ENCODE measurements around the gene WRNIP1. TPM values are rescaled to one million over a fixed set of nuclear protein-coding genes. Genes with fewer than 3 reads are reported as not detected.

WRNIP1 gene
- total RNA-seq, 2 experiments from 2014 or later, result 45.4 to 46.7 TPM

- POLR2A ChIA-PET, result interaction anchor here (0.6 to 1.5 kb wide), 2 partner anchors 23 to 152 kb away, joined by 3 to 4 read pairs; partner anchors contain the start of gene SERPINB1
- ATAC-seq (ENCODE audit: low read depth) (no peak), DNase-seq (no peak)
- H3K4me1 Mint-ChIP-seq, result peaks cover 6% of the 10 kb centered on the region
- H3K27ac Mint-ChIP-seq, result no peak overlapping the region
- H3K27me3 Mint-ChIP-seq, result peaks cover 1% of the 10 kb centered on the region
- peaks cover 16% of the 10 kb centered on the region for H3K9me3 Mint-ChIP-seq
- H3K36me3 Mint-ChIP-seq, result peaks cover 19% of the 10 kb centered on the region
- no peak overlapping the region for H3K4me3 Mint-ChIP-seq
These were observed 53.4 kb downstream of the WRNIP1 start for GRCh38 chr6:2818593-2818992.

GRCh38 chr6:2819115-2819514 is 53.9 kb downstream of the WRNIP1 start:
- peaks cover 1% of the 10 kb centered on the region for H3K27me3 Mint-ChIP-seq
- POLR2A ChIA-PET, result no interaction called here
- peaks cover 13% of the 10 kb centered on the region for H3K9me3 Mint-ChIP-seq
- H3K4me3 Mint-ChIP-seq, result no peak overlapping the region
- ATAC-seq (ENCODE audit: low read depth), result no peak
- peaks cover 6% of the 10 kb centered on the region for H3K4me1 Mint-ChIP-seq
- DNase-seq, result no peak
- H3K36me3 Mint-ChIP-seq, result peaks cover 19% of the 10 kb centered on the region
- H3K27ac Mint-ChIP-seq, result no peak overlapping the region

GRCh38 chr6:2819978-2820377 is 54.8 kb downstream of the WRNIP1 start:
- H3K9me3 Mint-ChIP-seq, result peaks cover 13% of the 10 kb centered on the region
- no peak overlapping the region for H3K27ac Mint-ChIP-seq
- no peak overlapping the region for H3K4me3 Mint-ChIP-seq
- POLR2A ChIA-PET, result no interaction called here
- no peak for DNase-seq
- H3K4me1 Mint-ChIP-seq, result peaks cover 6% of the 10 kb centered on the region
- peaks cover 1% of the 10 kb centered on the region for H3K27me3 Mint-ChIP-seq
- peaks cover 19% of the 10 kb centered on the region for H3K36me3 Mint-ChIP-seq
- no peak for ATAC-seq (ENCODE audit: low read depth)

- DNase-seq, result no peak
- Mint-ChIP-seq H3K27me3 (peaks cover 1% of the 10 kb centered on the region), H3K4me1 (peaks cover 6% of the 10 kb centered on the region), H3K9me3 (peaks cover 12% of the 10 kb centered on the region), H3K36me3 (peaks cover 19% of the 10 kb centered on the region), H3K27ac (no peak overlapping the region), H3K4me3 (no peak overlapping the region)
- POLR2A ChIA-PET, result no interaction called here
- ATAC-seq (ENCODE audit: low read depth), result no peak
These were observed 55.2 kb downstream of the WRNIP1 start for GRCh38 chr6:2820415-2820814.

GRCh38 chr6:2821554-2821953 is 56.4 kb downstream of the WRNIP1 start:
- POLR2A ChIA-PET, result no interaction called here
- DNase-seq, result no peak
- peaks cover 6% of the 10 kb centered on the region for H3K4me1 Mint-ChIP-seq
- H3K27me3 Mint-ChIP-seq, result peaks cover 1% of the 10 kb centered on the region
- no peak overlapping the region for H3K27ac Mint-ChIP-seq
- H3K9me3 Mint-ChIP-seq, result peaks cover 3% of the 10 kb centered on the region
- ATAC-seq (ENCODE audit: low read depth), result no peak
- H3K4me3 Mint-ChIP-seq, result no peak overlapping the region
- H3K36me3 Mint-ChIP-seq, result peaks cover 11% of the 10 kb centered on the region

DNA sequence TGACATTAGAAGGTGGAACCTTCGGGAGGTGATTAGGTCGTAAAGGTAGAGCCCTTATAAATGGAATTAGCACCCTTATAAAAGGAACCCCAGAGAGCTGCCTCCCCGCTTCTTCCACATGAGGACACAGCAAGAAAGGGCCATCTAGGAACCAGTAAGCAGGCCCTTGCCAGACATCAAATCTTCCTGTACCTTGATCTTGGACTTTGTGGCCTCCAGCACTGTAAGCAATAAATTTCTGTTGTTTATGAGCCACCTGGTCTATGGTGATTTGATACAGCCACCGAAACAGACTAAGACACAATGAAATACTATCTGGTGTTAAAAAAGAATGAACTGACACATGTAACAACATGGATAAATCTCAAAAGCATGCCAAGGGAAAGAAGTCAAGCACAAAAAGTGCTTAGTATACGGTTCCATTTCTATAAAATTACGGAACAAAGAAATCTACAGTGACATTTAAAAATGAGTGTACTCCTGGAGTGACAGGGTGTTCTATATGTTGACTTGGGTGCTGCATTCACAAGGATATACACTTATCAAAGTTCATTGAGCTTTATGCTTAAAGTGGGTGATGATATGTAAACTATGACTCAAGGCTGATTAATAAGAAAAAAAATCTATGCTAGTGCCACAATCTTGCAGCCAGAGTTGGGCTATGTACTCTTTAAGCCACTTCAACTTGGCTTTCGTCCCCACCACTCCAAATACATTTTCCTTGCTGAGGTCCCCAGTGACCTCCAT is 58.1 kb downstream of the WRNIP1 start:
- DNase-seq (no peak), ATAC-seq (ENCODE audit: low read depth) (no peak)
- Mint-ChIP-seq H3K9me3 (no peaks in the 10 kb centered on the region), H3K27me3 (peaks cover 1% of the 10 kb centered on the region), H3K4me1 (peaks cover 6% of the 10 kb centered on the region), H3K36me3 (peaks cover 4% of the 10 kb centered on the region), H3K27ac (no peak overlapping the region), H3K4me3 (no peak overlapping the region)
- POLR2A ChIA-PET, result no interaction called here

DNA sequence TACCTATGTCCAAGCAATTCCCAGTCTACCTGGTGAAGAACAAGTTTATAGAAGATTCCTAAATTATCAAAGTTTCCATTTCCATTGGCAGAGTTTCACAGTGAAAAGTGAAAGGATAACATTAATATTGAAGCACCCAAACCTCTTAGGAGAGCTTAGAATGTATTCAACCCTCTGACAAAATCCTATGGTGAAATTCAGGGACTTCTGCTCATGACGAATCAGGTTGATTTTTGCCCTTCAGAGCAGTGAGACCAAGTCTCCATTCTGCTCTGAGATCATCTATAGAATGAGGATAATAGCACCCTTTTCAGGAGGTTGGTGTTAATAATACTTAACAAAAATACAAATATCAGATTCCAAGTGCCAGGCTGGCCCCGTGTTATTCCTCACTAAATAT is 60.9 kb downstream of the WRNIP1 start:
- Mint-ChIP-seq H3K27ac (no peak overlapping the region), H3K4me3 (no peak overlapping the region), H3K27me3 (peaks cover 1% of the 10 kb centered on the region), H3K9me3 (no peaks in the 10 kb centered on the region), H3K4me1 (peaks cover 3% of the 10 kb centered on the region), H3K36me3 (peaks cover 11% of the 10 kb centered on the region)
- DNase-seq, result no peak
- POLR2A ChIA-PET, result no interaction called here
- no peak for ATAC-seq (ENCODE audit: low read depth)

DNA sequence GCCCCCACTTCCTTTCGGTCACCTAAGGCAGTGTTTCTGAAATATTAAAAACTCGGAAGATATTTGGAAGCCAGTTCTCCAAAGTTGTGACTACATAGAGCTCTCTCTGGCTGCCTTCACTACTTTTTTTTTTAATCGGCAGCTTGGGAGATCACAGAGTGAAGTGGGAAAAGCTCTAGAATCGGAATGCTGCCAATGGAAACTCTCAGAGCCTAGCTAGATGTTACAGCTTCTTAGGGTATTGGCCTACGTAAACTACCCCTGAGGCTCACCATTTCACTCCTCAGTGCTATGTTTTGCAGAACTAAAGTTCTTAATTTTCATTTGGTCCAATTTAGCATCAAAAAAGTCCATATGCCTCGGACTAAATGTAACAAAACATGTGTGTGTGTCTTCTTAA is 61.9 kb downstream of the WRNIP1 start:
- Mint-ChIP-seq H3K27me3 (no peaks in the 10 kb centered on the region), H3K9me3 (no peaks in the 10 kb centered on the region), H3K36me3 (peaks cover 13% of the 10 kb centered on the region), H3K4me1 (peaks cover 1% of the 10 kb centered on the region), H3K27ac (no peak overlapping the region), H3K4me3 (no peak overlapping the region)
- ATAC-seq (ENCODE audit: low read depth), result no peak
- POLR2A ChIA-PET, result no interaction called here
- DNase-seq, result no peak

- DNase-seq, result no peak
- no peak for ATAC-seq (ENCODE audit: low read depth)
- no peak overlapping the region for H3K4me3 Mint-ChIP-seq
- peaks cover 1% of the 10 kb centered on the region for H3K4me1 Mint-ChIP-seq
- peaks cover 22% of the 10 kb centered on the region for H3K36me3 Mint-ChIP-seq
- H3K27ac Mint-ChIP-seq, result no peak overlapping the region
- POLR2A ChIA-PET, result no interaction called here
- H3K9me3 Mint-ChIP-seq, result no peaks in the 10 kb centered on the region
- no peaks in the 10 kb centered on the region for H3K27me3 Mint-ChIP-seq
These were observed 63.4 kb downstream of the WRNIP1 start for GRCh38 chr6:2828629-2829028.

DNA sequence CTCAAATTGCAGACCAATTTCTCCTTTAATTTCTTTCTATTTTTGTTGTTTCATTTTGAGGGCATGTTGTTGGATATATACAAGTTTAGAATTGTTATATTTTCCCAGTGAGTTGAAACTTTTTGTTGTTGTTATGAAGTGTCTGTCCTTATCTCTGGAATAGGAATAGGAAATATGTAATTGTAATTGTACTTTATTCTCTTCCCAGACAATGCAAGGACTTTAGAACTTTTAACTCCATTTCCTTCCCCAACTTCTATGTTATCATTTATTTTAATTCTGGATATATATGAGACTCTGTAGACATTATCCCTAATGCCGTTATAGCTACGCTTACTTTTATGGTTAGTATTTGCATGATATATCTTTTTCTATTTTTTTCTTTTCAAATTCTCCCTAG is 64.1 kb downstream of the WRNIP1 start:
- Mint-ChIP-seq H3K27me3 (no peaks in the 10 kb centered on the region), H3K36me3 (peaks cover 28% of the 10 kb centered on the region), H3K4me1 (peaks cover 1% of the 10 kb centered on the region), H3K27ac (no peak overlapping the region), H3K4me3 (no peak overlapping the region), H3K9me3 (peaks cover 1% of the 10 kb centered on the region)
- POLR2A ChIA-PET, result no interaction called here
- ATAC-seq (ENCODE audit: low read depth), result no peak
- no peak for DNase-seq

DNA sequence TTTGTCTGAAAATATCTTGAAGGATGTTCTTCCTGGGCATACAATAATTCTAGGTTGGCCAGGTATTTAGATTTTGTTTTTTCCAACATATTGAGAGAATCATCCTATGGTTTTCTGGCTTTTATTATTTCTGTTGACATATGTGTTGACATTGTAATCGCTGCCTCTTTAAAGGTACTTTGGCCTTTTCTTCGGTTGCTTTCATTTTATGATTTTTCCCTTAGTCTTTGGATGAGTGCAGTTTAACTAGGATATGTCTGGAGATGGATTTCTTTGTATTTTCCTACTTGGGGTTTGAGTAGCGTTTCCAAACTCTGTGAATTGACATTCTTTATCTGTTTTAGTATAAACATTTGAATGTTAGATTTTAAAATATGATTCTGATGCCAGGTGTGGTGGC is 65.0 kb downstream of the WRNIP1 start:
- Mint-ChIP-seq H3K4me1 (peaks cover 1% of the 10 kb centered on the region), H3K9me3 (peaks cover 3% of the 10 kb centered on the region), H3K27me3 (no peaks in the 10 kb centered on the region), H3K4me3 (no peak overlapping the region), H3K36me3 (peaks cover 37% of the 10 kb centered on the region), H3K27ac (no peak overlapping the region)
- DNase-seq (no peak), ATAC-seq (ENCODE audit: low read depth) (no peak)
- POLR2A ChIA-PET, result no interaction called here

- ATAC-seq (ENCODE audit: low read depth) (no peak), DNase-seq (no peak)
- POLR2A ChIA-PET, result interaction anchor here (0.9 to 1.2 kb wide), 2 partner anchors 10 to 62 kb away, joined by 3 to 5 read pairs; partner anchors contain the start of gene SERPINB1
- H3K36me3 Mint-ChIP-seq, result peaks cover 50% of the 10 kb centered on the region
- H3K9me3 Mint-ChIP-seq, result peaks cover 3% of the 10 kb centered on the region
- no peak overlapping the region for H3K27ac Mint-ChIP-seq
- H3K27me3 Mint-ChIP-seq, result no peaks in the 10 kb centered on the region
- no peak overlapping the region for H3K4me3 Mint-ChIP-seq
- H3K4me1 Mint-ChIP-seq, result peaks cover 1% of the 10 kb centered on the region
These were observed 66.2 kb downstream of the WRNIP1 start for GRCh38 chr6:2831392-2831791.

- DNase-seq (no peak), ATAC-seq (ENCODE audit: low read depth) (no peak)
- H3K4me1 Mint-ChIP-seq, result peaks cover 6% of the 10 kb centered on the region
- H3K9me3 Mint-ChIP-seq, result peaks cover 3% of the 10 kb centered on the region
- no peak overlapping the region for H3K4me3 Mint-ChIP-seq
- H3K27me3 Mint-ChIP-seq, result no peaks in the 10 kb centered on the region
- H3K36me3 Mint-ChIP-seq, result peaks cover 63% of the 10 kb centered on the region
- H3K27ac Mint-ChIP-seq, result peak overlapping the region; percentile 35
- POLR2A ChIA-PET, result no interaction called here
These were observed 69.1 kb downstream of the WRNIP1 start for GRCh38 chr6:2834262-2834661.
